SU-DHL-6 (cell line): ENCODE data around the gene DEPDC4.

ENCODE experiments used
- H2AFZ ChIP-seq: fragments of 200-600 bp; sonication (generic); 2 replicates; pipeline ENCODE4 v1.6.1; 2014; ENCODE audit warnings: low read depth, mild to moderate bottlenecking, moderate library complexity, mixed read lengths, antibody characterized with exemption, low read length; ENCODE audit not compliant: severe bottlenecking
- H3F3A ChIP-seq: fragments of 200-600 bp; shearing (Covaris generic); 2 replicates; pipeline ENCODE4 v1.6.0; 2016; ENCODE audit warnings: antibody characterized with exemption, mild to moderate bottlenecking; ENCODE audit not compliant: insufficient read depth
- H3K27ac ChIP-seq: fragments of 200-600 bp; sonication (generic); 2 replicates; pipeline ENCODE4 v1.5.1; 2016; ENCODE audit warnings: low read depth, mild to moderate bottlenecking, low read length, moderate library complexity, mixed read lengths
- H3K27me3 ChIP-seq: fragments of 200-600 bp; sonication (generic), shearing (Covaris generic); 2 replicates; pipeline ENCODE4 v1.6.0; 2014; ENCODE audit warnings: mild to moderate bottlenecking, low read length
- H3K36me3 ChIP-seq: fragments of 200-600 bp; sonication (generic); 2 replicates; pipeline ENCODE4 v1.6.1; 2014; ENCODE audit warnings: mild to moderate bottlenecking, low read length, mixed read lengths
- H3K4me2 ChIP-seq: fragments of 300-600, 200-600 bp; shearing (Covaris generic), sonication (generic); 2 replicates; pipeline ENCODE4 v1.6.0; 2014; ENCODE audit warnings: low read length, low read depth, mild to moderate bottlenecking; ENCODE audit not compliant: poor library complexity, severe bottlenecking
- H3K4me3 ChIP-seq: fragments of 200-600 bp; sonication (generic); 2 replicates; pipeline ENCODE4 v1.5.1; 2014; ENCODE audit warnings: antibody characterized with exemption, low read length, mild to moderate bottlenecking, mixed read lengths; ENCODE audit not compliant: insufficient read depth, poor library complexity, severe bottlenecking
- H3K79me2 ChIP-seq: fragments of 200-600 bp; sonication (generic); 2 replicates; pipeline ENCODE4 v1.6.1; 2014; ENCODE audit warnings: mild to moderate bottlenecking, low read length, moderate library complexity; ENCODE audit not compliant: insufficient read depth
- H3K9ac ChIP-seq: fragments of 200-600 bp; sonication (generic); 2 replicates; pipeline ENCODE4 v1.7.0; 2014; ENCODE audit warnings: mild to moderate bottlenecking, low read length
- H3K9me2 ChIP-seq: fragments of 200-600 bp; sonication (generic); replicated peaks from 2 replicates; pipeline ENCODE4 v1.6.1; 2014; ENCODE audit warnings: low read length; ENCODE audit not compliant: insufficient read depth
- H3K9me3 ChIP-seq: fragments of 200-600 bp; sonication (generic); 2 replicates; pipeline ENCODE4 v1.6.1; 2014; ENCODE audit warnings: low read length, mixed read lengths; ENCODE audit not compliant: insufficient read depth
- H4K20me1 ChIP-seq: fragments of 200-600 bp; sonication (generic); 2 replicates; pipeline ENCODE4 v1.6.1; 2014; ENCODE audit warnings: low read depth, mild to moderate bottlenecking, antibody characterized with exemption, low read length, moderate library complexity, mixed read lengths
- EZH2phosphoT487 ChIP-seq: fragments of 200-600 bp; sonication (generic), shearing (Covaris generic); conservative IDR thresholded peaks from 2 replicates; pipeline ENCODE4 v1.6.1; 2018; ENCODE audit warnings: mild to moderate bottlenecking, antibody characterized with exemption, low read length, moderate library complexity, mixed read lengths
- TF ChIP-seq, protein P1 (sequence below): fragments of 200-600 bp; sonication (generic); IDR thresholded peaks from one replicate; pipeline ENCODE4 v1.5.1; 2017; ENCODE audit warnings: antibody characterized with exemption, mild to moderate bottlenecking, low read length, moderate library complexity; ENCODE audit not compliant: insufficient read depth, poor library complexity, severe bottlenecking

DEPDC4 gene

DNA sequence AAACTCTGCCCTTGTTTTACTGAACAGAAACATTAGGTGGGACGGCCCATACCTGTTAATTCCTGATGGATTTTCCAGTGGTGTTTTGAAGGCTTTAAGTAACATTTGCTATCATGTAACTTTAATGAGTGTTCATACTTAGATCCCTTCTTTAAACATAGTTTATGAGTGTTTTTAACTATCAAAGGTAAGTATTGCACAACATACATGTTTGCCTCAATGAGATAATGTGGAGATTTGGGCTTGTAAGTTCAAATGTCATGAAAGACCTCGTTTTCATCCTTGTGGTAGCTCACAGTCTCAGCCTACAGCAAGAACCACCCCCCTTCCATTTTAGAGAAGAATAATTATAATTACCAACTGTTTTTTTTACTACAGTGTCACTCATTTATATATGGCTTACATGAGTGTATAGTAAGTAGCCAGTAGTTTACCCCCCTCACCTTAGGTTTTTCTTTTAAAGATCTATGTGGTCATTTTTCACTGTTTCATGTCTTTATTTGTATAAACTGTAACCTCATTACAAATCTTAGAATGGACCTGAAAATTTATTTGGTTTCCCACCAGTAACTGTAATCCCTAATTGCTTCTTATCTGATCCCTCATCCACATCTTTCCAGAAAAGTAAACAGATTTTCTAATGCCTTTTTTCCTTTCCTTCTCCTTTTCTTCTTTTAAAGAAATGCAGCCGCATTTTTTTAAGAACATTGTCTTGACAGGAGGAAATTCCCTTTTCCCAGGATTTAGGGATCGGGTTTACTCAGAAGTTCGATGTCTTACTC, 47.4 kb downstream of the DEPDC4 start:
- no peaks in the 10 kb centered on the region for H3K9me3 ChIP-seq
- H4K20me1 ChIP-seq, result no peaks in the 10 kb centered on the region
- no peak overlapping the region for H3K4me3 ChIP-seq
- no peak for TF ChIP-seq EZH2phosphoT487
- H2AFZ ChIP-seq, result no peak overlapping the region
- H3K9me2 ChIP-seq, result no peaks in the 10 kb centered on the region
- H3K79me2 ChIP-seq, result no peaks in the 10 kb centered on the region
- H3K27me3 ChIP-seq, result no peaks in the 10 kb centered on the region
- no peak overlapping the region for H3K9ac ChIP-seq
- H3K27ac ChIP-seq, result no peak overlapping the region
- H3F3A ChIP-seq, result no peaks in the 10 kb centered on the region; the same call in 1 of the 2 replicates
- H3K36me3 ChIP-seq, result peaks cover 42% of the 10 kb centered on the region; the same call in 1 of the 2 replicates
- H3K4me2 ChIP-seq, result no peak overlapping the region

DNA sequence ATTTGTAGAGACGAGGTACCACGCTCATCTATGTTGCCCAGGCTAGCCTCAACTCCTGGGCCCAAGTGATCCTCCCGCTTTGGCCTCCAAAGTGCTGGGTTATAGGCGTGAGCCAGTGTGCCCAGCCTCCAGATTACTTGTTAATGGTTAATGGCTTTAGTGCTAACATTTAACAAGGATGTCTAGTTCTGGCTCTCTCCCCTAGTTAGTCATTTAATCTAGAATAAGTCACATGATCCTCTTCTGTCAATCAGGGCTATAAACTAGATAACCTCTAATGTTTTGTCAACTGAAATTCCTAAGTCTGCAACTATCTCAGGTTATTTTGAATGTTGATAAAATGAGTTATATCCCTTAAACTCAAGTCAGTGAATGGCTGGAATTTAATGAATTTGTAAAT, 50.5 kb downstream of the DEPDC4 start:
- H4K20me1 ChIP-seq, result no peaks in the 10 kb centered on the region
- no peak overlapping the region for H2AFZ ChIP-seq
- peaks cover 52% of the 10 kb centered on the region; the same call in 1 of the 2 replicates for H3K36me3 ChIP-seq
- no peak overlapping the region for H3K4me2 ChIP-seq
- H3K9me3 ChIP-seq, result no peaks in the 10 kb centered on the region
- no peaks in the 10 kb centered on the region; the same call in 1 of the 2 replicates for H3F3A ChIP-seq
- H3K4me3 ChIP-seq, result no peak overlapping the region
- H3K9me2 ChIP-seq, result no peaks in the 10 kb centered on the region
- no peaks in the 10 kb centered on the region for H3K79me2 ChIP-seq
- H3K27me3 ChIP-seq, result no peaks in the 10 kb centered on the region
- TF ChIP-seq, protein P1, sequence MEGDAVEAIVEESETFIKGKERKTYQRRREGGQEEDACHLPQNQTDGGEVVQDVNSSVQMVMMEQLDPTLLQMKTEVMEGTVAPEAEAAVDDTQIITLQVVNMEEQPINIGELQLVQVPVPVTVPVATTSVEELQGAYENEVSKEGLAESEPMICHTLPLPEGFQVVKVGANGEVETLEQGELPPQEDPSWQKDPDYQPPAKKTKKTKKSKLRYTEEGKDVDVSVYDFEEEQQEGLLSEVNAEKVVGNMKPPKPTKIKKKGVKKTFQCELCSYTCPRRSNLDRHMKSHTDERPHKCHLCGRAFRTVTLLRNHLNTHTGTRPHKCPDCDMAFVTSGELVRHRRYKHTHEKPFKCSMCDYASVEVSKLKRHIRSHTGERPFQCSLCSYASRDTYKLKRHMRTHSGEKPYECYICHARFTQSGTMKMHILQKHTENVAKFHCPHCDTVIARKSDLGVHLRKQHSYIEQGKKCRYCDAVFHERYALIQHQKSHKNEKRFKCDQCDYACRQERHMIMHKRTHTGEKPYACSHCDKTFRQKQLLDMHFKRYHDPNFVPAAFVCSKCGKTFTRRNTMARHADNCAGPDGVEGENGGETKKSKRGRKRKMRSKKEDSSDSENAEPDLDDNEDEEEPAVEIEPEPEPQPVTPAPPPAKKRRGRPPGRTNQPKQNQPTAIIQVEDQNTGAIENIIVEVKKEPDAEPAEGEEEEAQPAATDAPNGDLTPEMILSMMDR, result no peak
- no peak for TF ChIP-seq EZH2phosphoT487
- H3K9ac ChIP-seq, result no peak overlapping the region
- no peak overlapping the region for H3K27ac ChIP-seq

DNA sequence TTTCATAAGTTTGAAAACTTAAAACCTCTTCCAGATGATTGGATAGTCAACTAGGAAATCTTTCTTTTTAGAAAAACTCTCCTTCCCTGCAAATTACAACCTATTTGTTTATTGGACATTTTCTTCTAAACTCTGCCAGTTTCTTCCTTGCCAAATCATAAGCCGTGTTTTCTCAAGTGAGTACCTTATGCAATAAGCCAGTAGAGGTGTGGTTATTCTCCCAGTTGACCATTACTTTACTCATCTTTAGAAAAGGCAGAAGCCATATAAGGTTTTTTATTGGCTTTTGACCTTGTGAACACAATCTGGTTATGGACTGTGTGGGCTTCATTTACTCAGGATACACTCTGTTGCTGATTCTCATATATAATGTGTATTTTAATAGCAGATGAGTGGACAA, 51.7 kb downstream of the DEPDC4 start:
- Histone ChIP-seq H3K4me2 (no peak overlapping the region), H3K79me2 (no peaks in the 10 kb centered on the region), H3K4me3 (no peak overlapping the region), H3K9me3 (no peaks in the 10 kb centered on the region), H2AFZ (no peak overlapping the region), H3K36me3 (peaks cover 44% of the 10 kb centered on the region; the same call in 1 of the 2 replicates), H4K20me1 (no peaks in the 10 kb centered on the region), H3K27ac (no peak overlapping the region), H3K27me3 (no peaks in the 10 kb centered on the region), H3K9ac (no peak overlapping the region), H3F3A (no peaks in the 10 kb centered on the region; the same call in 1 of the 2 replicates), H3K9me2 (no peaks in the 10 kb centered on the region)
- TF ChIP-seq EZH2phosphoT487, result no peak
- TF ChIP-seq, protein P1, result no peak

DNA sequence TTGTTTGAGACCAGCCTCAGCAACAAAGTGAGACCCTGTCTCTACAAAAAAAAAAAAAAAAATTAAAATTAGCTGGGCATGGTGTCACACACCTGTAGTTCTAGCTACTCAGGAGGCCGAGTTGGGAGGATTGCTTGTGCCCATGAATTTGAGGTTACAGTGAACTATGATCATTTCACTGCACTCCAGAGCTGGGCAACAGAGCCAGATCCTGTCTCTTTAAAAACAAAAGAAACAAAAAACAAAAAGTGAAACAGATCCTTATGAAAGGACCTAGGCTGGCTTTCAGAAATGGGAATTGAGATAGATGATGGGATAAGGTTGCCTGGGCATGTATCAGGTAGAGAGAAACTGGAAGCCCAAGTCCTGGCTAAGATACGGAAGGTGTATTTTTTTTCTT, 52.4 kb downstream of the DEPDC4 start:
- no peak for TF ChIP-seq EZH2phosphoT487
- H3K4me2 ChIP-seq, result no peak overlapping the region
- H3K79me2 ChIP-seq, result no peaks in the 10 kb centered on the region
- no peak overlapping the region for H3K4me3 ChIP-seq
- no peak overlapping the region for H2AFZ ChIP-seq
- H3K36me3 ChIP-seq, result peaks cover 41% of the 10 kb centered on the region; the same call in 1 of the 2 replicates
- no peaks in the 10 kb centered on the region for H4K20me1 ChIP-seq
- H3K9me2 ChIP-seq, result no peaks in the 10 kb centered on the region
- no peak overlapping the region for H3K9ac ChIP-seq
- no peak overlapping the region for H3K27ac ChIP-seq
- H3K9me3 ChIP-seq, result no peaks in the 10 kb centered on the region
- H3F3A ChIP-seq, result no peaks in the 10 kb centered on the region; the same call in 1 of the 2 replicates
- no peaks in the 10 kb centered on the region for H3K27me3 ChIP-seq
